Caco-2 (cell line): ENCODE data around the gene SKIC8. TPM values are rescaled to one million over a fixed set of nuclear protein-coding genes. Genes with fewer than 3 reads are reported as not detected.

ENCODE experiments used
- BruUV-seq: library from RNA; stranded (reverse); fragments of 400-500 nt; replicated peaks from 2 replicates; lab custom pipeline; 2021; lab: Mats Ljungman, UMichigan
- CTCF ChIA-PET: fragments of 300-600 bp; sonication (Branson Sonifier 250); formaldehyde crosslinking; loops from one replicate; lab custom pipeline; 2022; ENCODE audit warnings: antibody characterized with exemption; lab: Charles Lee
- POLR2A ChIA-PET: fragments of 300-600 bp; sonication (Branson Sonifier 250); formaldehyde crosslinking; loops from one replicate; lab custom pipeline; 2022; ENCODE audit warnings: antibody characterized with exemption; lab: Charles Lee
- DNase-seq, 2 experiments: peaks; one replicate each; pipeline versions ENCODE4 v3.0.0 to v3.0.0-alpha.2; 2020 to 2022
- H3K27me3 ChIP-seq: replicated peaks from 2 replicates; pipeline ENCODE4 v1.6.0; 2011; ENCODE audit warnings: low read length; ENCODE audit not compliant: control insufficient read depth, insufficient read depth
- H3K36me3 ChIP-seq: 2 replicates; pipeline ENCODE4 v1.5.1; 2011; ENCODE audit warnings: low read length; ENCODE audit not compliant: control insufficient read depth, insufficient read depth
- H3K4me1 ChIP-seq: fragments of 250-450 bp; sonication (Bioruptor Pico); 2 replicates; pipeline ENCODE4 v1.5.1; 2020; ENCODE audit warnings: mild to moderate bottlenecking
- H3K4me3 ChIP-seq: 2 replicates; pipeline ENCODE4 v1.5.1; 2011; ENCODE audit warnings: low read depth, mild to moderate bottlenecking, control low read depth, low read length
- H3K9me3 ChIP-seq: fragments of 250-450 bp; sonication (Bioruptor Pico); 2 replicates; pipeline ENCODE4 v1.5.1; 2020; ENCODE audit warnings: mild to moderate bottlenecking, moderate library complexity
- H3K27ac Mint-ChIP-seq: one replicate; pipeline ENCODE4 v1.8.0; 2022; ENCODE audit warnings: mixed read lengths; ENCODE audit not compliant: unreplicated experiment
- H3K27me3 Mint-ChIP-seq: one replicate; pipeline ENCODE4 v1.8.0; 2022; ENCODE audit warnings: mixed read lengths; ENCODE audit not compliant: insufficient read depth, unreplicated experiment
- H3K36me3 Mint-ChIP-seq: one replicate; pipeline ENCODE4 v1.8.0; 2022; ENCODE audit warnings: mild to moderate bottlenecking, mixed read lengths; ENCODE audit not compliant: insufficient read depth, unreplicated experiment
- H3K4me1 Mint-ChIP-seq: one replicate; pipeline ENCODE4 v1.8.0; 2022; ENCODE audit warnings: low read depth, mixed read lengths; ENCODE audit not compliant: unreplicated experiment
- H3K4me3 Mint-ChIP-seq: one replicate; pipeline ENCODE4 v1.8.0; 2022; ENCODE audit warnings: mild to moderate bottlenecking, moderate library complexity, mixed read lengths; ENCODE audit not compliant: unreplicated experiment
- H3K9me3 Mint-ChIP-seq: one replicate; pipeline ENCODE4 v1.8.0; 2022; ENCODE audit warnings: mixed read lengths; ENCODE audit not compliant: unreplicated experiment
- intact Hi-C: fragments of 100-400 bp; cut with micrococcal nuclease; formaldehyde crosslinking; loops from one replicate; pipeline ENCODE4 v1.10.0; 2022; ENCODE audit not compliant: unreplicated experiment
- total RNA-seq: library from RNA; stranded (reverse); gene quantifications from 2 replicates; pipeline ENCODE4 v1.2.3, GENCODE V29; 2022
- TF ChIP-seq, protein P1 (sequence below), 2 experiments: fragments of 200-600 bp in 1 of 2; IDR thresholded peaks; 1 replicate in 1 of 2; 2 replicates in 1 of 2; pipeline versions ENCODE4 v1.5.1 to v1.8.0; 2011 to 2022; ENCODE audit warnings: antibody characterized with exemption in 1 of 2, control low read depth in 1 of 2, inconsistent platforms in 1 of 2, low read depth in 1 of 2, low read length in 1 of 2, mild to moderate bottlenecking in 1 of 2, moderate library complexity in 1 of 2; ENCODE audit not compliant: insufficient read depth in 1 of 2, severe bottlenecking in 1 of 2, unreplicated experiment in 1 of 2

Gene SKIC8
- total RNA-seq, 1 experiment from 2014 or later: 45.7 TPM

DNA sequence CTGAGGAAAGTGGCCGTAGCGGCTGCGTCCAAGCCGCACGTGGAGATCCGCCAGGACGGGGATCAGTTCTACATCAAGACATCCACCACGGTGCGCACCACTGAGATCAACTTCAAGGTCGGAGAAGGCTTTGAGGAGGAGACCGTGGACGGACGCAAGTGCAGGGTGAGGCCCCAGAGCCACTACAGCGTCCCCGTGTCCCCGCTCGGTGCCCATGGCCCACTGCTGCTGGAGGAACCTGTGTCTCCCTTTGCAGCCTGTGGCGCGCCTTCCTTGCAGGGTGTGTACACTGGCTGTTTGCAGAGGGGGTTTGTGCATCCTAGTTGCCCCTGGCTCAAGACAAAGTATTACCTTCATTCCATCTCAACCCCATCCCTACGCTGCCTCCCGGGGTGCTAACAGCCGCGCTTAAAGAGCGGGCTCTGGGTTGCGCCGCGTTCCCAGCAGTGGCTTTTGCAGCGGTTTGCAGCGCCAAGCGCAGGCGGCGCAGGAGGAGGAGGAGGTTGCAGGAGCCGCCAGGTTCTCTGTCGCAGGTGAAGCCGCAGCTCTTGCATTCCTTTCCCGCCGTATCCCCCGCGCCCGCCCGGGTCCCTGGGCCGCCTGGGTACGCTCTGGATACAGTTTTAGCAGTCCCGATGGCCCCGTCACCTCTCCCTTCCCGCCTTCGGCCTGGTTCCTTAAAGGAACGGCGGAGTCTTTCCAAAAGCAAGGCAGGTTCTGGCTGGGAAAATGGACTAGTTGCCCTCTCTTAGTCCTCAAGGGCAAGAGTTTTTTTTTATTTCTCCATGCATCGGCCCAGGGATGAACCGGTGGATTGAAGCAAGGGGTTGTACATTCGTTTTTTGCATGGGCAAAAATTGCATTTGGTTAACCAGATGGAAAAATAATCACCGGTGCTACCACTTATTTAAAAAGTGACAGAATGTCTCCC is 41.9 kb upstream of the SKIC8 start:
- Mint-ChIP-seq H3K4me1 (peaks cover 13% of the 10 kb centered on the region), H3K9me3 (no peaks in the 10 kb centered on the region), H3K4me3 (peak overlapping the region; percentile 77), H3K27me3 (no peaks in the 10 kb centered on the region), H3K36me3 (no peaks in the 10 kb centered on the region), H3K27ac (no peak overlapping the region)
- no peaks in the 10 kb centered on the region for H3K9me3 ChIP-seq
- peak overlapping the region; percentile 68 for H3K4me3 ChIP-seq
- ChIA-PET POLR2A (interaction anchor here (1.2 to 1.3 kb wide), 2 partner anchors 33 to 55 kb away, joined by 4 to 7 read pairs; no protein-coding TSS in a partner anchor), CTCF (no interaction called here)
- no peaks in the 10 kb centered on the region for H3K27me3 ChIP-seq
- H3K4me1 ChIP-seq: 0 out of 2 replicates have a peak, but pooled peaks cover 5% of the 10 kb centered on the region
- no peaks in the 10 kb centered on the region for H3K36me3 ChIP-seq
- TF ChIP-seq, protein P1, sequence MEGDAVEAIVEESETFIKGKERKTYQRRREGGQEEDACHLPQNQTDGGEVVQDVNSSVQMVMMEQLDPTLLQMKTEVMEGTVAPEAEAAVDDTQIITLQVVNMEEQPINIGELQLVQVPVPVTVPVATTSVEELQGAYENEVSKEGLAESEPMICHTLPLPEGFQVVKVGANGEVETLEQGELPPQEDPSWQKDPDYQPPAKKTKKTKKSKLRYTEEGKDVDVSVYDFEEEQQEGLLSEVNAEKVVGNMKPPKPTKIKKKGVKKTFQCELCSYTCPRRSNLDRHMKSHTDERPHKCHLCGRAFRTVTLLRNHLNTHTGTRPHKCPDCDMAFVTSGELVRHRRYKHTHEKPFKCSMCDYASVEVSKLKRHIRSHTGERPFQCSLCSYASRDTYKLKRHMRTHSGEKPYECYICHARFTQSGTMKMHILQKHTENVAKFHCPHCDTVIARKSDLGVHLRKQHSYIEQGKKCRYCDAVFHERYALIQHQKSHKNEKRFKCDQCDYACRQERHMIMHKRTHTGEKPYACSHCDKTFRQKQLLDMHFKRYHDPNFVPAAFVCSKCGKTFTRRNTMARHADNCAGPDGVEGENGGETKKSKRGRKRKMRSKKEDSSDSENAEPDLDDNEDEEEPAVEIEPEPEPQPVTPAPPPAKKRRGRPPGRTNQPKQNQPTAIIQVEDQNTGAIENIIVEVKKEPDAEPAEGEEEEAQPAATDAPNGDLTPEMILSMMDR (IDR thresholded peaks at IDR 0.05; ENCODE audit: insufficient read depth in 1 of 2, low read depth in 1 of 2, low read length in 1 of 2, severe bottlenecking in 1 of 2, unreplicated experiment in 1 of 2): no peak
- no peak for DNase-seq
- intact Hi-C loops: loop anchor here (2.0 kb wide), 1 partner anchor 73 kb away; no protein-coding TSS in a partner anchor
- BruUV-seq: no TSS peak

- TSS peak; percentile 36 for BruUV-seq
- H3K27me3 Mint-ChIP-seq: no peaks in the 10 kb centered on the region
- CTCF ChIA-PET: interaction anchor here (0.7 to 1.1 kb wide), 2 partner anchors 82 to 191 kb away, joined by 3 to 6 read pairs; no protein-coding TSS in a partner anchor
Observed at GRCh38 chr15:78340231-78341056, 41.0 kb upstream of the SKIC8 start, which contains the start of gene CRABP1. CRABP1 (plus strand) TSS chr15:78340353; CDS start chr15:78340429, 76 bp downstream.

More at GRCh38 chr15:78340231-78341056, 41.0 kb upstream of the SKIC8 start, which contains the start of gene CRABP1:
- Histone ChIP-seq H3K9me3 (no peaks in the 10 kb centered on the region), H3K36me3 (no peaks in the 10 kb centered on the region), H3K4me3 (peak within 1 kb of the TSS; percentile 68), H3K4me1 (0 out of 2 replicates have a peak, but pooled peaks cover 5% of the 10 kb centered on the region), H3K27me3 (no peaks in the 10 kb centered on the region)
- Mint-ChIP-seq H3K9me3 (no peaks in the 10 kb centered on the region), H3K36me3 (no peaks in the 10 kb centered on the region), H3K4me1 (peaks cover 11% of the 10 kb centered on the region), H3K27ac (no peak within 1 kb of the TSS), H3K4me3 (peak within 1 kb of the TSS; percentile 77)
- intact Hi-C loops: loop anchor here (2.0 kb wide), 1 partner anchor 74 kb away; no protein-coding TSS in a partner anchor
- peak in 1 of 2 experiments; percentile 49 for DNase-seq
- TF ChIP-seq, protein P1 (IDR thresholded peaks at IDR 0.05; ENCODE audit: insufficient read depth in 1 of 2, low read depth in 1 of 2, low read length in 1 of 2, severe bottlenecking in 1 of 2, unreplicated experiment in 1 of 2): no peak
- POLR2A ChIA-PET: interaction anchor here (0.6 to 1.3 kb wide), 4 partner anchors 34 to 138 kb away, joined by 3 to 7 read pairs (median 4); no protein-coding TSS in a partner anchor
